Mucosa of descending colon (tissue), 3 donors: ENCODE measurements around the gene GSK3B. TPM values are rescaled to one million over a fixed set of nuclear protein-coding genes. Genes with fewer than 3 reads are reported as not detected.
"Not testable (repeated sequence)": the region's sequence is repeated elsewhere in the genome, so short reads cannot be mapped to it uniquely, and the experiment has no call there.

Source experiments
- ATAC-seq: fragments of 200-7000 bp; cut with Tn5 transposase; one replicate; pipeline ENCODE4 v1.9.1; 2020; ENCODE audit warnings: mild to moderate bottlenecking, moderate library complexity
- DNase-seq, 3 donors: peaks; one replicate each; pipeline ENCODE4 v3.0.0-alpha.2; 2020
- H3K36me3 ChIP-seq: fragments of 200-600 bp; one replicate; pipeline ENCODE4 v1.8.0; 2021; ENCODE audit warnings: low read depth, mild to moderate bottlenecking
- H3K4me1 ChIP-seq: fragments of 200-600 bp; one replicate; pipeline ENCODE4 v1.8.0; 2021; ENCODE audit warnings: low read depth, mild to moderate bottlenecking
- H3K4me3 ChIP-seq: fragments of 200-600 bp; one replicate; pipeline ENCODE4 v1.8.0; 2021; ENCODE audit warnings: mild to moderate bottlenecking
- H3K9me3 ChIP-seq: fragments of 200-600 bp; one replicate; pipeline ENCODE4 v1.8.0; 2021; ENCODE audit warnings: mild to moderate bottlenecking
- CTCF ChIP-seq: fragments of 200-600 bp; IDR thresholded peaks from one replicate; pipeline ENCODE4 v1.8.0; 2022; ENCODE audit warnings: antibody characterized with exemption, mild to moderate bottlenecking
- intact Hi-C, 2 donors: fragments of 100-400 bp; cut with DNase I in 1 of 2; cut with micrococcal nuclease in 1 of 2; formaldehyde crosslinking; loops; one replicate each; pipeline versions ENCODE4 v1.11.0 to v1.11.1; 2022; cut with DNase I, micrococcal nuclease
- total RNA-seq, 3 donors: library from RNA; stranded (reverse); fragmentation: NEBNext Ultra II Directional in 2 of 3; extraction: Animal tissue kit (Norgen Biotek cat#: 25700) in 2 of 3; gene quantifications; one replicate each; pipeline versions ENCODE4 v1.2.1 to v1.2.4, GENCODE V29; 2021 to 2023
- donor health status: DM: no; HTN: no; CAD: no; lungs with moderate emphysema.
- donor health status: DM: no; HTN: no; CAD: no.
- donor health status: DM: no; HTN: yes; CAD: no.

The GSK3B gene
- total RNA-seq, 3 donors from 2014 or later = 40.1 to 41.9 (median 41.0) TPM

GRCh38 chr3:120022729-120023128 is 71.5 kb downstream of the GSK3B start:
- no peak overlapping the region for H3K4me3 ChIP-seq
- no peaks in the 10 kb centered on the region for H3K9me3 ChIP-seq
- peaks cover 4% of the 10 kb centered on the region for H3K4me1 ChIP-seq
- no peak for DNase-seq
- ATAC-seq = no peak
- TF ChIP-seq CTCF = no peak
- intact Hi-C loops = no loop called here
- H3K36me3 ChIP-seq = no peaks in the 10 kb centered on the region

GRCh38 chr3:120021523-120021922 is 72.7 kb downstream of the GSK3B start:
- DNase-seq (no peak), ATAC-seq (no peak)
- intact Hi-C loops = no loop called here
- TF ChIP-seq CTCF = no peak
- Histone ChIP-seq H3K4me1 (peaks cover 11% of the 10 kb centered on the region), H3K9me3 (no peaks in the 10 kb centered on the region), H3K36me3 (no peaks in the 10 kb centered on the region), H3K4me3 (no peak overlapping the region)

DNA sequence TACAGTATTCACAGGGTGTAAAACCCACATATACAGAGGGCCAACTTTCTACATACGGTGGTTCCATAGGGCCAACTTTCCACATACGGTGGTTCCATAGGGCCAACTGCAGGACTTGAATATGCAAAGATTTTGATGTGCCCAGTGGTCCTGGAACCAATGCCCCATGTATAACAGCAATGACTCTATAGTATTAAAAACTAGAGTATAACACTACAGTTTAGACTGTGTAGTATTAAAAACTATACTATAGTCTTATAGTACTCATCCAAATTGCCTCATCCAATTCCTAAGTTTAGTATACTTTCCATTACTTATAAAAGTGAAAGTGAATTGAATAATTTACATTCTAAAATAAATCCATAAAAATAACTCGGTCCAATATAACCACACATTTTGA is 75.9 kb downstream of the GSK3B start:
- intact Hi-C loops = no loop called here
- Histone ChIP-seq H3K36me3 (no peaks in the 10 kb centered on the region), H3K4me1 (peaks cover 11% of the 10 kb centered on the region), H3K9me3 (no peaks in the 10 kb centered on the region), H3K4me3 (no peak overlapping the region)
- DNase-seq (no peak), ATAC-seq (no peak)
- TF ChIP-seq CTCF = no peak

DNA sequence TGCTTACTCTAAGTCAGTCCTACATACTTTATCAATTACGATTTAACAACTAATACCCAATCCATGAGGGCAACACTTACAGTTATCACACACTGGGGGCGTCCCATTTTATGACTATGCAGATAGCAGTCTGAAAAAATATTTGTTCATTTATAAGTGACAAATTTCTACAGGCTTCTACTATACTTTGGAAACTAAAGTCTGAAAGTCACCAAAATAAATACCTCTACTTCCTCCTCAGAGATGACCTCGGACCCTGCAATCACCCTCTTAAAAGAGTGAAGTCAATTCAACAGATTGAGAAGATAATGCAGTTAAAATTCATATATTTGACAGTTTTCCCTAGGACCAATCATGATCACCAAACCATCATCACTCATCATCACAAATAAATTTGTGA is 76.6 kb downstream of the GSK3B start:
- ATAC-seq (no peak), DNase-seq (no peak)
- Histone ChIP-seq H3K4me3 (no peak overlapping the region), H3K36me3 (no peaks in the 10 kb centered on the region), H3K9me3 (no peaks in the 10 kb centered on the region), H3K4me1 (peaks cover 11% of the 10 kb centered on the region)
- TF ChIP-seq CTCF = no peak
- intact Hi-C loops = no loop called here

GRCh38 chr3:120013481-120013880 is 80.8 kb downstream of the GSK3B start:
- no peak for ATAC-seq

DNA sequence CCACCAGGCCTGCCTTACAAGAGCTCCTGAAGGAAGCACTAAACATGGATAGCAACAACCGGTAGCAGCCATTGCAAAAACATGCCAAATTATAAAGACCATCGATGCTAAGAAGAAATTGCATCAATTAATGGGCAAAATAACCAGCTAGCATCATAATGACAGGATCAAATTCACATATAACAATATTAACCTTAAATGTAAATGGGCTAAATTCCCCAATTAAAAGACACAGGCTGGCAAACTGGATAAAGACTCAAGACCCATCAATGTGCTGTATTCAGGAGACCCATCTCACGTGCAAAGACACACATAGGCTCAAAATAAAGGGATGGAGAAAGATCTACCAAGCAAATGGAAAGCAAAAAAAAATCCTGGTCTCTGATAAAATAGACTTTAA is 88.5 kb downstream of the GSK3B start:
- H3K4me1 ChIP-seq = not testable (repeated sequence)

More at GRCh38 chr3:120013481-120013880, 80.8 kb downstream of the GSK3B start:
- intact Hi-C loops = no loop called here
- Histone ChIP-seq H3K9me3 (no peaks in the 10 kb centered on the region), H3K36me3 (no peaks in the 10 kb centered on the region), H3K4me3 (no peak overlapping the region), H3K4me1 (peaks cover 11% of the 10 kb centered on the region)
- DNase-seq = no peak
- TF ChIP-seq CTCF = no peak

GRCh38 chr3:120004008-120004498 is 90.2 kb downstream of the GSK3B start:
- intact Hi-C loops, H3K9me3 ChIP-seq, H3K36me3 ChIP-seq, H3K4me3 ChIP-seq, H3K4me1 ChIP-seq, ATAC-seq, DNase-seq: not testable (repeated sequence)

More for the DNA sequence above, 88.5 kb downstream of the GSK3B start:
- ATAC-seq, H3K9me3 ChIP-seq, DNase-seq, H3K36me3 ChIP-seq, H3K4me3 ChIP-seq, intact Hi-C loops: not testable (repeated sequence)
